K562 (cell line): ENCODE results near the gene CHST10.

Source experiments
- RHOXF2B ChIP-seq: fragments of 250-450 bp; sonication (Bioruptor Pico); conservative IDR thresholded peaks from 2 replicates; pipeline ENCODE4 v1.5.1; 2021
- TF ChIP-seq, protein P1 (sequence below): fragments of 250-450 bp; sonication (Bioruptor Pico); IDR thresholded peaks from 2 replicates; pipeline ENCODE4 v1.4.0; 2020; ENCODE audit warnings: mild to moderate bottlenecking

DNA sequence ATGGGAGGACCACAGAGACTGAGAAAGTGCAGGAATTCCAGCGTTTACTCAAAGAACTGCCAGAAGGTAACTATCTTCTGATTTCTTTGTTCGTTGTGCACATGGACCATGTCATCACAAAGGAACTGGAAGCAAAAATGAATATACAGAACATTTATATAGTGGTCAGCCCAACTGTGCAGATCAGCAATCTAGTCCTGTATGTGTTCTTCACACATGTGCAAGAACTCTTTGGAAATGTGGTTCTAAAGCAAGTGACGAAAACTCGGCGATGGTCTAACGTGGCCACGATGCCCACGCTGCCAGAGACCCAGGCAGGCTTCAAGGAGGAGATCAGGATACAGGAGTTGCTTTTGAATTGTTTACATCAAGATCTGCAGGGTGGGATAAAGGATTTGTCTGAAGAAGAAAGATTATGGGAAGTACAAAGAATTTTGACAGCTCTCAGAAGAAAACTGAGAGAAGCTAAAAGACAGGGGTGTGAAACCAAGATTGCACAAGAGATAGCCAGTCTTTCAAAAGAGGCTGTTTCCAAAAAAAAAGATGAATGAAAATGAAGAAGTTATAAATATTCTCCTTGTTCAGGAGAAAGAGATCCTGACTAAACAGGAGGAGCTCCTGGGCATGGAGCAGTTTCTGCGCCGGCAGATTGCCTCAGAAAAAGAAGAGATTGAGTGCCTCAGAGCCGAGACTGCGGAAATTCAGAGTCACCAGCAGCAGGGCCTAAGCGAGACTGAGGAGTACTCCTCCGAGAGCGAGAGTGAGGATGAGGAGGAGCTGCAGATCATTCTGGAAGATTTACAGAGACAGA lies 8.3 kb upstream of the CHST10 start:
- TF ChIP-seq RHOXF2B: no peak
- TF ChIP-seq, protein P1, sequence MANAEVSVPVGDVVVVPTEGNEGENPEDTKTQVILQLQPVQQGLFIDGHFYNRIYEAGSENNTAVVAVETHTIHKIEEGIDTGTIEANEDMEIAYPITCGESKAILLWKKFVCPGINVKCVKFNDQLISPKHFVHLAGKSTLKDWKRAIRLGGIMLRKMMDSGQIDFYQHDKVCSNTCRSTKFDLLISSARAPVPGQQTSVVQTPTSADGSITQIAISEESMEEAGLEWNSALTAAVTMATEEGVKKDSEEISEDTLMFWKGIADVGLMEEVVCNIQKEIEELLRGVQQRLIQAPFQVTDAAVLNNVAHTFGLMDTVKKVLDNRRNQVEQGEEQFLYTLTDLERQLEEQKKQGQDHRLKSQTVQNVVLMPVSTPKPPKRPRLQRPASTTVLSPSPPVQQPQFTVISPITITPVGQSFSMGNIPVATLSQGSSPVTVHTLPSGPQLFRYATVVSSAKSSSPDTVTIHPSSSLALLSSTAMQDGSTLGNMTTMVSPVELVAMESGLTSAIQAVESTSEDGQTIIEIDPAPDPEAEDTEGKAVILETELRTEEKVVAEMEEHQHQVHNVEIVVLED (CRISPR knock-in tag): no peak
